ENCODE measurements around the gene PCBP3. TPM values are rescaled to one million over a fixed set of nuclear protein-coding genes. Genes with fewer than 3 reads are reported as not detected.
"Not testable (repeated sequence)": the region's sequence is repeated elsewhere in the genome, so short reads cannot be mapped to it uniquely, and the experiment has no call there.

Gene PCBP3
- total RNA-seq, 1 donor from 2014 or later = 7.6 TPM

DNA sequence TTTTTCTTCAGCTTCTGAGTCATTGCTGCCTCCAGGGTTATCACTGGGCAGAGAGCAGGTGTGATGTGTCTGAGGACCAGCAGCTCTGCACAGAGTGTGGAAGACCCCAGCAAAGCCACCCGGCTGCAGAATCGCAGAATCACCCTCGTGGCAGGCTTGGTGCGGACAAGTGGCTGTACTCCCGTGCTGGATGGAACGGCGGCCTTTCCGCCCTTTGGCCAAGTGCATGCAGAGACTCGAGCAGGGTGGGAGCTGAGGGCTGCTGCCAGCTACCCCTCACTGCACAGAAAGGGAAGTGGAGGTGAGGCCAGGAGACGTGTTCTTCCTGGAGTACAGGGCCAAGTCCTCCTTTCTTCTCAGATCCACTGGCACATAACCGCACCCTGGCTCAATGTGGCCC lies 162.5 kb downstream of the PCBP3 start:
- DNase-seq (ENCODE audit: extremely low spot score, unreplicated experiment) = peak; percentile 84
- no peak overlapping the region for H3K4me3 Mint-ChIP-seq (ENCODE audit: unreplicated experiment)
- peaks cover 2% of the 10 kb centered on the region for H3K36me3 Mint-ChIP-seq (ENCODE audit: unreplicated experiment)
- H3K27me3 Mint-ChIP-seq (ENCODE audit: unreplicated experiment) = peaks cover 3% of the 10 kb centered on the region
- H3K9me3 Mint-ChIP-seq (ENCODE audit: unreplicated experiment) = no peaks in the 10 kb centered on the region
- no peak for TF ChIP-seq CTCF (IDR thresholded peaks at IDR 0.05)
- H3K4me1 Mint-ChIP-seq (ENCODE audit: unreplicated experiment) = no peaks in the 10 kb centered on the region
- no peak overlapping the region for H3K27ac Mint-ChIP-seq (ENCODE audit: unreplicated experiment)

- DNase-seq (ENCODE audit: extremely low spot score, unreplicated experiment); H3K27ac Mint-ChIP-seq (ENCODE audit: unreplicated experiment); H3K4me3 Mint-ChIP-seq (ENCODE audit: unreplicated experiment); H3K4me1 Mint-ChIP-seq (ENCODE audit: unreplicated experiment); H3K9me3 Mint-ChIP-seq (ENCODE audit: unreplicated experiment); H3K36me3 Mint-ChIP-seq (ENCODE audit: unreplicated experiment): not testable (repeated sequence)
- H3K27me3 Mint-ChIP-seq (ENCODE audit: unreplicated experiment) = peaks cover 17% of the 10 kb centered on the region
Measured at GRCh38 chr21:45808663-45809062, 165.1 kb downstream of the PCBP3 start.

- no peaks in the 10 kb centered on the region for H3K4me1 Mint-ChIP-seq (ENCODE audit: unreplicated experiment)
- no peak for TF ChIP-seq CTCF (IDR thresholded peaks at IDR 0.05)
- H3K9me3 Mint-ChIP-seq (ENCODE audit: unreplicated experiment) = no peaks in the 10 kb centered on the region
- peaks cover 2% of the 10 kb centered on the region for H3K36me3 Mint-ChIP-seq (ENCODE audit: unreplicated experiment)
- no peak overlapping the region for H3K4me3 Mint-ChIP-seq (ENCODE audit: unreplicated experiment)
- peaks cover 17% of the 10 kb centered on the region for H3K27me3 Mint-ChIP-seq (ENCODE audit: unreplicated experiment)
- DNase-seq (ENCODE audit: extremely low spot score, unreplicated experiment) = peak; percentile 80
- H3K27ac Mint-ChIP-seq (ENCODE audit: unreplicated experiment) = no peak overlapping the region
Measured at GRCh38 chr21:45809421-45809820, 165.9 kb downstream of the PCBP3 start.

DNA sequence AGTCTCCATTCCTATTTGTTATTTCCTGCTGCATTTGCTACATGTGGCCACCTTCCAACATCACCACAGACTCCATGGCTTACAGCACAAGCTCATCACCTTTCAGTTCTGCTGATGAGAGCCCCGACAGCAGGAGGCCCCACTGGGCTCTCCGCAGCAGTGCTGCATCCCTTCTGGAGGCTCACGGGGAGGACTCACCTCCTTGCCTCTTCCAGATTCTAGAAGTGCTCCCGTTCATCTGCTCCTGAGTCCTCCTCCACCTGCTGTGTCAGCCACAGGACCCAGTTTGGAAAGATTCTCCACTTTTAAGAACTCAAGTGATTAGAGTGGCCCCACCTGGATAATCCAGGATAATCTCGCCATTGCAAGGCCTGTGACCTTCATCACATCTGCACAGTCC lies 167.6 kb downstream of the PCBP3 start:
- Mint-ChIP-seq H3K27me3 (ENCODE audit: unreplicated experiment) (peaks cover 17% of the 10 kb centered on the region), H3K36me3 (ENCODE audit: unreplicated experiment) (peaks cover 2% of the 10 kb centered on the region), H3K9me3 (ENCODE audit: unreplicated experiment) (no peaks in the 10 kb centered on the region), H3K4me1 (ENCODE audit: unreplicated experiment) (no peaks in the 10 kb centered on the region), H3K27ac (ENCODE audit: unreplicated experiment) (no peak overlapping the region), H3K4me3 (ENCODE audit: unreplicated experiment) (no peak overlapping the region)
- peak; percentile 34 for DNase-seq (ENCODE audit: extremely low spot score, unreplicated experiment)
- no peak for TF ChIP-seq CTCF (IDR thresholded peaks at IDR 0.05)

DNA sequence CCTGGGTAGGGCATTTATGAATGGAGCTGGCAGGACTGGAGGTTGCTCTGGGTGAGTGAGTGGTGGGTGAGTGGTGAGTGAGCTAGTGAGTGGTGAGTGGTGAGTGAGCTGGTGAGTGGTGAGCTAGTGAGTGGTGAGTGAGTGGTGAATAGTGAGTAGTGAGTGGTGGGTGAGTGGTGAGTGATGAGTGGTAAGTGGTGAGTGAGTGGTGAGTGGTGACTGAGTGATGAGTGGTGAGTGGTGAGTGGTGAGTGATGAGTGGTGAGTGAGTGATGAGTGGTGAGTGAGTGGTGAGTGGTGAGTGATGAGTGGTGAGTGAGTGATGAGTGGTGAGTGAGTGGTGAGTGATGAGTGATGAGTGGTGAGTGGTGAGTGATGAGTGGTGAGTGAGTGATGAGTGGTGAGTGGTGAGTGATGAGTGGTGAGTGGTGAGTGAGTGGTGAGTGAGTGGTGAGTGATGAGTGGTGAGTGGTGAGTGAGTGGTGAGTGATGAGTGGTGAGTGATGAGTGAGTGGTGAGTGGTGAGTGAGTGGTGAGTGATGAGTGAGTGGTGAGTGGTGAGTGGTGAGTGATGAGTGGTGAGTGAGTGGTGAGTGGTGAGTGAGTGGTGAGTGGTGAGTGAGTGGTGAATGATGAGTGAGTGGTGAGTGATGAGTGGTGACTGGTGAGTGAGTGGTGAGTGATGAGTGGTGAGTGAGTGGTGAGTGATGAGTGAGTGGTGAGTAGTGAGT lies 170.8 kb downstream of the PCBP3 start:
- peaks cover 26% of the 10 kb centered on the region for H3K4me1 Mint-ChIP-seq (ENCODE audit: unreplicated experiment)
- not testable (repeated sequence) for H3K4me3 Mint-ChIP-seq (ENCODE audit: unreplicated experiment); H3K27ac Mint-ChIP-seq (ENCODE audit: unreplicated experiment); H3K9me3 Mint-ChIP-seq (ENCODE audit: unreplicated experiment); H3K36me3 Mint-ChIP-seq (ENCODE audit: unreplicated experiment)
- DNase-seq (ENCODE audit: extremely low spot score, unreplicated experiment) = peak; percentile 51
- peaks cover 17% of the 10 kb centered on the region for H3K27me3 Mint-ChIP-seq (ENCODE audit: unreplicated experiment)

- H3K9me3 Mint-ChIP-seq (ENCODE audit: unreplicated experiment); DNase-seq (ENCODE audit: extremely low spot score, unreplicated experiment); H3K27ac Mint-ChIP-seq (ENCODE audit: unreplicated experiment); H3K36me3 Mint-ChIP-seq (ENCODE audit: unreplicated experiment); H3K4me3 Mint-ChIP-seq (ENCODE audit: unreplicated experiment): not testable (repeated sequence)
- H3K4me1 Mint-ChIP-seq (ENCODE audit: unreplicated experiment) = peaks cover 39% of the 10 kb centered on the region
- peaks cover 17% of the 10 kb centered on the region for H3K27me3 Mint-ChIP-seq (ENCODE audit: unreplicated experiment)
Measured at GRCh38 chr21:45815781-45816180, 172.3 kb downstream of the PCBP3 start.
